Body of pancreas (tissue), 4 donors: ENCODE results near the gene ZCCHC7.

Experiments
- POLR2A ChIP-seq, 3 donors: fragments of 450-650 bp; IDR thresholded peaks; one replicate each; pipeline ENCODE4 v1.6.1; 2016; ENCODE audit warnings: antibody characterized with exemption in 3 of 3, mild to moderate bottlenecking in 2 of 3
- TF ChIP-seq, protein P1 (sequence below), 7 experiments: fragments of 450-650 bp in 4 of 7; fragments of 200-600 bp in 3 of 7; sonication (generic) in 3 of 7; IDR thresholded peaks; one replicate each; pipeline ENCODE4 v1.5.1; 2016 to 2019; ENCODE audit warnings: antibody characterized with exemption in 7 of 7

DNA sequence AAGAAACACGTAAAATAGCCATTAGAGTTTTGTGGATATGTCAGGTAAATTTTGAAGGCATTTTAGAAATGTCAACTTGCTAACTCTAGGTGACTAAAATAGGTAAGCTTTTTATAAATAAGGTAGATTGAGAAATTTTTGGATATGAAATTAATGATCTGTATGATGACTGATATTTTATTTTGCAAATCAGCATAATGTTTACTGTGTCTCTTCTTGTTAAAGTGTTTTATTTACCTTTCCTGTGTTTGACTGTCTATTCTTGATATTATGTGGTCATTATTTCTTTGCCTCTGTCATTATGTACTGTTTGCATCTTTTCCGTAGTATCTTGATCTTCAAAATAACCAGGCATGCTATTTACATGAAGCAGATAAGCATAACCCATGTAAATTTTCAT, 58.4 kb downstream of the ZCCHC7 start:
- TF ChIP-seq, protein P1, sequence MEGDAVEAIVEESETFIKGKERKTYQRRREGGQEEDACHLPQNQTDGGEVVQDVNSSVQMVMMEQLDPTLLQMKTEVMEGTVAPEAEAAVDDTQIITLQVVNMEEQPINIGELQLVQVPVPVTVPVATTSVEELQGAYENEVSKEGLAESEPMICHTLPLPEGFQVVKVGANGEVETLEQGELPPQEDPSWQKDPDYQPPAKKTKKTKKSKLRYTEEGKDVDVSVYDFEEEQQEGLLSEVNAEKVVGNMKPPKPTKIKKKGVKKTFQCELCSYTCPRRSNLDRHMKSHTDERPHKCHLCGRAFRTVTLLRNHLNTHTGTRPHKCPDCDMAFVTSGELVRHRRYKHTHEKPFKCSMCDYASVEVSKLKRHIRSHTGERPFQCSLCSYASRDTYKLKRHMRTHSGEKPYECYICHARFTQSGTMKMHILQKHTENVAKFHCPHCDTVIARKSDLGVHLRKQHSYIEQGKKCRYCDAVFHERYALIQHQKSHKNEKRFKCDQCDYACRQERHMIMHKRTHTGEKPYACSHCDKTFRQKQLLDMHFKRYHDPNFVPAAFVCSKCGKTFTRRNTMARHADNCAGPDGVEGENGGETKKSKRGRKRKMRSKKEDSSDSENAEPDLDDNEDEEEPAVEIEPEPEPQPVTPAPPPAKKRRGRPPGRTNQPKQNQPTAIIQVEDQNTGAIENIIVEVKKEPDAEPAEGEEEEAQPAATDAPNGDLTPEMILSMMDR (IDR thresholded peaks at IDR 0.05): no peak
- no peak for TF ChIP-seq POLR2A (IDR thresholded peaks at IDR 0.05)
